IPS-NIHi7 (cell line): ENCODE data around the gene BTG2.

Source experiments
- DNase-seq: peaks from one replicate; pipeline ENCODE4 v3.0.0; 2012; ENCODE audit warnings: mixed read lengths; ENCODE audit errors: extremely low spot score

The BTG2 gene

DNA sequence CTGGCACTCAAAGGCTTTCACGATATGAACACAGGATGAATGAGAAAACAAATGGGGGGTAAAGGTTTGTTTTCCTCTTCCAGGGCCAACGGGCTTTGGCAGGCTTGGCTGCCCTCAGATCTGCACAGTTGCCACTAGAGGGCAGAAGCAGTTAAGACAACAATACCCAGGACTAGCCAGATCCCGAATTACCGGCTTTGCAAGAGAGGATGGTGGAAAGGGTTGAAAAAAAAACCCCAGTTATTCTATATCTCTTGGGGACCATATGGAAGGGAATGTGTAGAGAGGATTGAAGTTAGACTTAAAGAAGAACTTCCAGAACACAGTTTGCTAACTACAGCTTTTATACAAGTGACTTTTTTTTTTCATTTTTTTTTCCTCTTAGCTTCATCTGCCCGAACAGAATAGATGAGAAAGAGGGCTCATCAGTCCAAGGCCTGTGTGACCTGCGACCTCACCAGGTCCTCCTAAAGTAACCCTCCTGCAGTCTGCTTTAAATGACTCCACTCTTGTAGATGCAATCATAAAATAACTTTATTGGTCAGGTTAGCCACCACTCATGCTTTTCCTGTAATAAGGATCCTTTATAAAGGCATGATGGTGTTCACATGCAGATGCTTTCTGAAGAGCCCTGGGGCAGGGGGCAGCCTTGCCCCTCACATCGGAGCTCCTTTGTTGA lies 34.9 kb downstream of the BTG2 start:
- peak; percentile 87 for DNase-seq

DNA sequence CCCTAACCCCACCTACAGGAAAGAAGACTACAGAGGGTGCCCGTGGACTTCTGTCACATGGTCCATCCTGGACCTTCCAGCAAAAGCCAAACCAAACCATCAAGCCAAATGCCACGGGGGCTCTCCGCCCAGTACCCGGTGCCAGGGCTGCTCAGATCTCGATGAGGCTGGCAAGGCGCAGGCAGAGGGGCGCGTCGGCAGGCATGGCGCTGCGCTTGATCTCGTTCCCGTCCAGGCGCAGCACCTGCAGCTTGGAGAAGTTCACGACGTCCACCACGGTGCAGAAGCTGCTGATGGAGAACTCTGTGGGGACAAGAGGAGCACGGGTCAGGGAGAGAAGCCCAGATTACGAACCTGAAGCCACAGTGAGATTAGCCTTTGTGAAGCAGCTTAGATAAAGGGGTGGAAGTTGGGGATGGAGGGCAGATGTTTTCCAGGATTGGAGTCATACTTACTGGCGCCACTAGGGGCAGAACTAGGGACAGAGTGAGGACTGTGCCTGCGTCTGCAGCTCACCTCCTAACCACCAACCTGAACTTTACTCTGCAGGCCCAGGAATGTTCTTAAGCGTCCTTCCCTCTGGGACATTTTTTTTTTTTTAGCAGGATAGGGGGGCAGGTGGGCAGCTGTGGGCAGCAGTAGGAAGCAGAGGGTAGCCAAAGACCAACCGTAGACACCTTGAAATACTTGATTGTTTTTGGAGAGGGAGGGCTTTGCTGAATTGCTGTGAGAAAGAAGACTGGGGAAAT lies 37.0 kb downstream of the BTG2 start:
- peak; percentile 91 for DNase-seq

DNA sequence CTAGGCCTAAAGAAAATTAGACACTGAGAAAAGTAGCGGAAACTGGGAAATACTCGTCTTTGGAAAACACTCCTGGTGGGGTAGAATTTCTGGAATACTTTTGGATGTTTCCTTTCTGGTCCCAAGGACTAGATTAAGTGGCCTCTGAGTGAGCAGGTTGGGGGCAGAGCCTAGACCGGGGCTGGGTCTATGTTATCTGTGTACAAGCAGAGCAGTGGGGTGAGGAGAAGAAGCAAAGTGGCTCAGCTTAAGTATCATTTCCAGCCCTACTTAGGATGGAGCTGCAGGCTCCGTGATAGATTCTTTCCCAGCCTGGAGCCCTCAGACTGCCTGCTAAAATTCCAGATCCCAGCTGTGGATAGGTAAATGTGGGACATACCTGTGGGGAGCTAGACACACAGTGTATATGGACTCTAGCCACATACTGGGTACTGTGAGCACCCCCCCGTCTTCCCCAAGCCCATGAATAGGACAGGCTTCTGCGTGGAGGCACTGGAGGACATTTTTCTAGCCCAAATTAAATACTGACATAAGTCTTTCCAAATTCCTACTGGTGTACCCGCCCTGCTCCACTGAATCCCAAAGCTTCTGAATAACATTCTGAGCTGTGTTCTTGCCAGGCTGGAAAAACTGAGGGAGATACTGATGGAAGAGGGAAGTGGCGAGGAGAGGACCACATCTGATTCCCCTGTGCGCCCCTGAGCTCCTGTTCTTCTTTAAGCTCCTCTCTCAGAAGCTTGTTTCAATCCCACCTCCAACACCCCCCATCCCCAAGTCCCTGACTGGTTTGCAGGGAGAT lies 38.8 kb downstream of the BTG2 start:
- DNase-seq = no peak

DNA sequence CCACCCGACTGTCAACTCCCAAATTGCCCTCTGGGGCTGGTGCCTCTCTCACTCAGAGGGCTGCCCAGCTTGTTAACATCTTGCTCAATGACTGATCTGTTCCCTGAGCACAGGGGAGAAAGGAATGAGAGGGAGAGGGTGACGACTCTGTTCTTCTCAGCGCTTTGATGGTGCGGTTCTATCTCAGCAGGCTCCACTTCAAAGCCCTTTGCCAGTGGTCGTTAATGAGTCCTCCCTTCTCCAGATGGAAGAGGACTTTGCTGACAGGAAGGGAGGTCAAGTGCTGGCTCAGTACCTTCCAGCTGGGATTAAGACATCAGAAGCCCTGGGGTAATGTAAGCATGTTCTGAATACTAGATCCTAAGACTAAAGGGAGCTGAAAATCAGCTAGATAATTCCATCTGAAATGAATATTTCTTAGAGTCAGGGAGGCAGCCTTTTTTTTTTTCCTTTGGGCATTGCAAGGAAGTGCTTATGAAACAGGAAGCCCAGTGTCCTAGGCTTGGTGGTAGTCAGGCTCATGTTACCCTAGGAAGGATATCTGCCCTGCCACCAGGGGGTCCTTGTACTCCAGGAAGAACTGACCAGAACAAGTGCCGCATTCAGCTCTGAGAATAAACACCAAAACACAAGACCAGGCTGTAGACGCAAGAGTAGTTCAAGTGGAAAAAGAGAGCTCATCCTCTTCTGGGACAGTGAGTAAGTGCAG lies 40.9 kb downstream of the BTG2 start:
- no peak for DNase-seq

DNA sequence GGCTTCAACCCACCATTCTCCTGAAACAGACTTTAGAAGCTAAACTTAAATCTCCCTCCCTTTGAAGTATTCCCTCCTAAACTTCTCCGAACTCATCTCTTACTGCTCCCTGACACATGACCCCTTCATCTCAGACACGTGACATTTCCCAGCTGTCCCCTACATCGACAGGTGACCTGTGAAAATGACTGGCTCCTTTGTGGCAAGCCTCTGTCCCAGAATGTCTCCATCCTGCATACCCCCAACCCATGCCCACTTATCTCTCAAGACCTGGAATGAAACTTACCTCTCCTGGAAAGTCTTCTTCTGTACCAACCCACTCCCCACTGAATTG lies 41.4 kb downstream of the BTG2 start:
- no peak for DNase-seq

DNA sequence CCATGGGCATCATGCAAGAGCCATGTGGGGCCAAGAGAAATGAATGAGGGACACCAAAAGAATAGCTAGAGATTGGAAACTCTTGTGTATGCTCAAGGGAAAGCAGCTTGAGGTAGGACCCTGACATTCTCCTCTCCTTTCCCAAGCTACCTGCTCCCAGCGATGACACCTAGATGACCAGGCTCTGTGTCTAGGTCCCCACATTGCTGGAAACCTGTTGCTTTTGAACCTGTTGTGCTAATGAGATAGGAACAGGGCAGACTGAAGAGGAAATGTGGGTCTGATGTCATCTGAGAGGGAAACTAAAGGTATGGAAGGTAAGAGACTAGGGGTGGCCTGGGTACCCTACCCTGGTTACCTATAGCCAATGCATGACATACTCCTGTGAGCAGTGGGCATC lies 43.8 kb downstream of the BTG2 start:
- no peak for DNase-seq

DNA sequence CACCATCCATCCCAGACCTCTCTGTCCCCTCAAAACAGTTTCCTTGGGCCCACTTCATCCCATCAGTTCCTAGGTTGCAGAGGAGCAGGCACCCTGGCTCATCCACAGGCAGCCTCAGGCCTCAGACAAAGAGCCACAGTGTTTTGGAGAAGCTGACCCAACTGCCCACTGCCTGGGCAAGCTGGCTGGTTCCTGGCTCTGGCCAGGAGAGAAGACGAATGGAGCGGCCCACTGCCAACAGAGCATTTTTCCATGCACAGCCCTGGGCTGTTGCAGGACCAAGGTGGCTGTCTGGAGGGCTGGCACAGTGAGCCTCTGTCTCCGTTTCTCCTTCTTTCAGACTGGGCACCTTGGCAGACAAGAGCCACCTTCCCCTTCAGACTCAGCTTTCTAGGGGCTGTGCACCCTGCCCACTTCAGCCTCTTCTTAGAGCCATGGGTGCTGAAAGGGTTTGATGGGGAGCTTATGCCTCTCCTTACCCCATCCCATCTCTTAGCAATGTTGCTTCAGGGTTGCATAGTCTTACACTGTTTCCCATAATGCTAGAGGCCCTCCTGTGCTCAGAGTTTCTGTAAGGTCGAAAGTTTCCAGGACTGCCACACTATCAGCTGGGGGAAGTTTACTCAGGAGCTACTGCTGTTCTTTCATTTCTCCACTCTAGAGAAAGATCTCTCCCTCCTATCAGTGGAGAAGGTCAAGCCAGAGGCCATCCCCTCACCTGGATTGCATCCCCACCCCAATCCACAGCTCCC lies 44.6 kb downstream of the BTG2 start:
- no peak for DNase-seq

DNA sequence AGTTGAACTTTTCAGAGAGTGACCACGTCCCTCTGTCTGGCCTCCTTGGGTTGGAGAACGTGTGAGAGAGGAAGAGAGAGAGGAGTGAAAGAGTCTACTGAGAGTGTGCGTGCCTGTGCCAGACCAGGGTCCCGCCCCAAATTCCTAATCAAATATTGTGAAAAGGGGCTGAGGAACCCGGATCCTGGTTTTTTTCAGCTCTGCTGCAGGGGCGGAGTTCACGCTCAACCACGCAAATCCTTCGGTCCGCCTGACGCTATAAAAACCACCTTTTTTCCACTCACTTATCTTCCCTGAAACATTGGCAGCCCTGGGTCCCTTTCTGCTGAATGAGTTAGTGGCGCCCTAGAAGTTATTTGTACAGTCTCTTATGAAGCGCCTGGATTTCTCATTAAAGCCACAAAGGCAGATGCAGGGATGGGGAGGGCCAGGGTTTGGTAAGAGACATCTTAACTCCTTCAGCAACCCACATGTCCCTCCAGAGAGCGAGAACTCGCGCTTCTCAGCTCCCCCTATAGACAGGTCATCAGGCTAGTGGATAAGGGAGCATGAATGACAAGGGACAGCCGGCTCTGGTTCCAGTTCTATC lies 45.8 kb downstream of the BTG2 start, which contains the start of gene FMOD:
Gene FMOD (minus strand): TSS at position 86 of the 589 bp plus-strand sequence. CDS start 2,852 bp downstream, outside the sequence.
- DNase-seq = peak; percentile 76

DNA sequence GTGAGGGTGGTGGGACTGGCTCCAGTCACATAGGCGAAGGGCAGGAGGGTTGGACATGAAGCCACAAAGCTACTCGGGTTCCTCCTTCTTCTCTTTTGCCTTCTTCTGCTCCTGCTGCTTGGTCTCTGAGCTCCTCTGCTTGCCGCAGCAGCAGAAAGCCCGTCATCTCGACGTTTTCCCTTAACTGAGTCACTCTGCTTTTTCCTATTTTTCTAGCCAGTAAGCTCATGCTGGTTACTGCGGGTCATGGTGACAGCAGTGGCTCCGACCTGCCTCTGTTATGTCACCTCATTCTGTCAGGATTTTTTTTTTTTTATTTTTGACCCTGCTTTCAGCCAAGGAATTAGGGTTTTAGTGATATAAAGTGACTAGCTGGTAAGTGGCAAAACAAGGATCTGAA lies 48.2 kb downstream of the BTG2 start:
- no peak for DNase-seq

DNA sequence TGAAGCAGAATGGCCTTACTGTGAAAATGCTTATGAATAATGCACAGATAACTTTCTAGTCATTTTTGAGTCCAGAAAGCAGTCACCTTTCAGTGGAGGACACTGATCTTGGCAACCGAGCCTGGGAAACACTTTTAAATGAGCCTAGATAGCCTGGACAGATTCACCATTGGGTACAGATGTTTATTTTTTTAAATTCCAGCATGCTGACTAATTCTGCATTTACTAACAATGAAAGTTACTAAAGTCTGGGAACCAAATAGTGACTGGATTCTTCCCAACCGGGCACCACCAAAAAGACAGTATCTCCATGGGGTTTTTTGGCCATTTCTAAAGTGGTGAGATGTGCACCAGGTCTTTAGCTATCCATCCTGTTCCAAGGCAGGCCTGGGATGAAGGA lies 48.9 kb downstream of the BTG2 start:
- no peak for DNase-seq

DNA sequence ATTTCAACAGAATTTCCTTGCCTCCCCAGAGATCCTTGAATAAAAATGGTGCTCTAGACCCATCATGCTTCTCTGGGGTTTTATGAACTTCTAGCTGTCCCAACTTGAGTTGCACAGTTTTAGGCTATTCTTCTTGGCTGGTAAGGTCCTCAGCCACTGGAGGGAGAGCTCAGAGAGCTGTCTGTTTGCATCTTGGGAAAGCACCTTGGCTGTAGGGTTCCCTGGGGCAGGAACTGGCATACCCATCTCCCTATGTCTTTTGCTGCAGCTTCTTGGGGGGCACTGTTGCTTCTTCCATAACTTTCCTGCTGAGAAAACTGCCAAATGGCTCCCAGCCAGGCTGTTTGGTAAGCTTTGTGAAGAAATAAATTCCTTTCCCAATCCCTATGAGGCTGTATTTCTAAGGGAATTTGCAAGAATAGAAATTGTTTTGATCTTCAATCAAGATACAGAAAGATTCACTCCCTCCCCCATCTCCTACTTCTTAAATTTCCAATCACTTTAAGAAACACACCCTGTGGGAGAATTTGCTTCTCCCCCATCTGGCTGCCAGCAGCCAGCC lies 53.8 kb downstream of the BTG2 start:
- DNase-seq = no peak
